NCI-H1105 treated with DMSO at 0.1 percent for 48 hours (cell line): ENCODE data around the gene FIG4.
"Not testable (repeated sequence)": the region's sequence is repeated elsewhere in the genome, so short reads cannot be mapped to it uniquely, and the experiment has no call there.

Source experiments
- DNase-seq: peaks from one replicate; lab custom pipeline; 2025; lab: John Stamatoyannopoulos, UW

FIG4 gene

GRCh38 chr6:109760208-109760607 is 69.1 kb downstream of the FIG4 start:
- DNase-seq, result no peak

DNA sequence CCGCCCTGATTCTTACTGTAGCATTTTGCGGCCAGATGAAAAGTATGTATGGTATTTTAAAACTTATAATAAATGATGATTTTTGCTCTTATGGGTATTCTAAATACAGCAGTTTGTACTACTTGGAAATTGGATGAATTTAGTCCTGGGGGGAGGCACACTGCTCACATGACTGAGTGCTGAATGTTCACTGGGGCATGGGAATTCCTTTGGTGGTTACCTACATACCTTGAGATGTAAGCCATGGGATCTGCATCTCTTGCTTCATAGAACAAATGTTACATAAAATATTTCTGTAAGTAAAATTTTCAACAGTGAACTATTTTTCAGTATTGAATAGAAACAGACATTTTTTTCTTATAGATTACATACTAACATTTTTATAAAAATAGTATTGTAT is 71.1 kb downstream of the FIG4 start:
- no peak for DNase-seq

- no peak for DNase-seq
Observed at GRCh38 chr6:109762769-109763441, 71.8 kb downstream of the FIG4 start.

DNA sequence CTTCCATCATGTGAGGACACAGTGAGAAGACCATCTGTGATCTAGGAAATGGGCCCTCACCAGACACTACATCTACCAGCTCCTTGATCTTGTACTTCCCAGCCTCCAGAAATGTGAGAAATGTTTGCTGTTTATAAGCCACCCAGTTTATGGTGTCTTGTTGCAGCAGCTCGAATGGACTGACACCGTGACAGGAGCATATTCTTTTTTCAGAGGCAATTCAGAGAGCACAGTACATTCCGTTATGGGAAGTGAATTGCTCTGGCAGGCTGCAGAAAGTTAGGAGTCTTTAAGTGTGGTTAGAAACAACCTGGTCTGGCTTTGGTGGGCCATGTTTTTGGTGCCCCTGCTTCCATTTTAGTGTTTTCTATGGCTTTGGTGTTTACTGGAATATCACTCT is 75.1 kb downstream of the FIG4 start:
- DNase-seq, result no peak

DNA sequence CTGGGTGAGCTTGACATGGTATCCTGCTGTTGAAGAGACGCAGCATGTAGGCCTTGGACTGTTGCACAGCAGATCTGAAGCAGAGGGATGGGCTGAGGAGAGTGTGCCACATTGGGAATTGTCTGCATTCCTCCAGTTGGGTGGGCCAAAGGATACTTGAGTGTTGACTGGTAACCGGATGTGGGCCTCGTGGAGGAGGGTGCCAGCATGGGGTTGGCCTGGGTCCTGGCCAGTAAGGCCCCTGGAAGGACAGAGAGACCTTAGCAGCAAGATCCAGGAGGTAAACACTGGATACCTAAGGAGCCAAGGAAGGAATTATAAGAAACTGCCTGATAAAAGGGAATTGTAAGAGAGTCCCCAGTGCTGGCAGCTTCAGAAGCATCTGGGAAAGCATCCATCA is 76.9 kb downstream of the FIG4 start:
- no peak for DNase-seq

DNA sequence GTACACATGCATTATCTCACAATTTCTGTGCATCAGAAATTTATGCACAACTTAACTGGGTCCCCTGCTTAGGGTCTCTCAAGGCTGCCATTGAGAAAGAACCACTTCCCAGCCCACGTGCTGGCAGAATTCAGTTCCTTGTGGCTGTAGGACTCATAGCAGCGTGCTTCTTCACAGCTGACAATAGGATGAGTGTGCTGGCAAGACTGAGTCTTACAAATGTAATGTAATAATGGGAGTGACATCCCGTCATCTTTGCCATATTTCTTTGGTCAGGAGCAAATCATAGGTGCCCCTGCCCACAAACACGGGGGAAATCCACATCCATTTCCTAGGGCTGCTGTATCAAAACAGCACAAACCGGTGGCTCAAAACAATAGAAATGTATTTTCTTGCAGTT is 77.4 kb downstream of the FIG4 start:
- no peak for DNase-seq

DNA sequence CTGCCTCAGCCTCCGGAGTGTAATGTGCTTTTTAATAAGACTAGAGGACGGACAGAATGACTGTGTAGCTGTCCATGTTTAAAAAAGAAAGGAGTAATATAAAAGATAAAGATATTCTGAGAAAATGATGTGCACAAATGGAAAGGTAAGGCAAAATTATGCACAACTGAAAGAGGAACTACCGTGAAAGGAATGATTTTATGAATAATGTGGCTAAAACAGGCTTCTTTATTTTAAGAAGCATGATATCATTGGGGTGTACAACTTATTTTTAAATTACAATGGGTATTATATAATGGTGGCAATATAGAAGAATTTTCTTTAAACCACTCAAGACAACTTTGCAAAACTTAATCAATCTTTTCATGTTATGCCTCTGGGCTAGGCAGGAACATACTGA is 78.1 kb downstream of the FIG4 start:
- no peak for DNase-seq

GRCh38 chr6:109770047-109770446 is 79.0 kb downstream of the FIG4 start:
- DNase-seq, result no peak

- DNase-seq, result no peak
Observed at GRCh38 chr6:109770779-109771178, 79.7 kb downstream of the FIG4 start.

DNA sequence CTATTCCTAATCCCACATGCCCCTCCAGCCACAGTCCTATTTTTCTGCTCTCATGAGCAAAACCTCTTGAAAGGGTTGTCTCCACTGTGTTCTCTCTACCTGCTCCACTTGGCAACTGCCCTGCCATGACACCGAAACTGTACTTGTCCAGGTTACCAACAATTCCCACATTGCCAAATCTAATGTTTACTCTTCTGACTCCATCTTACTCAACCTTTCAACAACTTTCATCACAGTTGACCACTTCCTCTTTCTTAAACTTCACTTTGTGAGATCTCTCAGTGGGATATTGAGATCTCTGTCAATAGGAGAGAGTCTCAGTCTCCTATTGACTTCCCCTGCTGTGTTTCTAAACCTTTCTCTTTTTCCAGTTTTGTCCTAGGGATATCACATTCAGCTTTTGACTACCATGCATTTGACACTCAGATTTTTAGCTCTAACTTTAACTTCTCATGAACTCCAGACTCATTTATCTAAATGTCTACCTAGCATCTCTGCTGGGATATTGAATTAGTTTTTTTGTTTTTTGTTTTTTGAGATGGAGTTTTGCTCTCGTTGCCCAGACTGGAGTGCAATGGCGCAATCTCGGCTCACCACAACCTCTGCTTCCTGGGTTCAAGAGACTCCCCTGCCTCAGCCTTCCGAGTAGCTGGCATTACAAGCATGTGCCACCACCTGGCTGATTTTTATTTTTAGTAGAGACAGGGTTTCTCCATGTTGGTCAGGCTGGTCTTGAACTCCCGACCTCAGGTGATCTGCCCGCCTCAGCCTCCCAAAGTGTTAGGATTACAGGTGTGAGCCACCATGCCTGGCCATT is 81.1 kb downstream of the FIG4 start:
- not testable (repeated sequence) for DNase-seq

DNA sequence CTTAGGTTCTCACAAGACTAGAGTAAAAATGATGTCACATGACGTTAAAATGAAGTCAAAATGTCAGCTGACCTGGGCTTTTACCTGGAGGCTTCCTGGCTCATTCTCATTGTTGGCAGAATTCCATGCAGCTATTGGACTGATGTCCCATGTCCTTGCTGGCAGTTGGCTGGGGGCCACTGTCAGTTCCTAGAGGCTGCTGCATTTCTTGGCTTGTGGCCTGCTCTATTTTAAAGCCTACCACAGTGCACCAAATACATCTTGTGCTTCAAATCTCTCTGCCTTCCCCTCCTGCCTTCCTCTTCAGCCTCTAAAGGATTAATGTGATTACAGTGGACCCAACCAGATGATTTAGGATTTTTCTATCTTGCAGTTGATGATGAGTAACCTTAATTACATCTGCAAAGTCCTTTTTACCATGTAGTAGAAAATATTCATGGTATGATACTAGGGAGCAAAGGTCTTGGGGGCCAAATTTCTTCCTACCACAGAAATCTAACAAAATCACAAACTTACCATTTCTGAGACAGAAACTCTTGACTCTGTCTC is 81.9 kb downstream of the FIG4 start:
- peak; percentile 89 for DNase-seq

DNA sequence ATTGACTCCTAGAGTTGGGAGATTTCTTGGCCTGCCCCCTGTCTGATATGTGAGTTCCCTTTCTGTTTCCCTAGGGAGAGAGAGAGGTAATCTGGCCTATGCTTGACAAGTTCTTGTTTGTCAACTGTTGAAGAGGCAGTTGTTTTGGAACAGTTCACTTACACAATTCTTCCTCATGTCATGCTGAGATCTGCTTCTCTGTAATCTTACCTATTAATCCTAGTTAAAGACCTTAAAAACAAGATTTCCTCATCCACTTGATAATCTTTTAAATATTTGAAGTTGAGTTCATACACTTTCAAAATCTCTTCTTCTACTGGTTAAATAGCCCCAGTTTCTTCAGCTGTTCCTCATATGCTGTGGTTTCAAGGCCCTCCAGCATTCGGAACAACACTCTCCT is 89.9 kb downstream of the FIG4 start:
- no peak for DNase-seq

GRCh38 chr6:109782491-109782999 is 91.4 kb downstream of the FIG4 start:
- no peak for DNase-seq

- DNase-seq, result no peak
Observed at GRCh38 chr6:109783250-109783986, 92.3 kb downstream of the FIG4 start.

DNA sequence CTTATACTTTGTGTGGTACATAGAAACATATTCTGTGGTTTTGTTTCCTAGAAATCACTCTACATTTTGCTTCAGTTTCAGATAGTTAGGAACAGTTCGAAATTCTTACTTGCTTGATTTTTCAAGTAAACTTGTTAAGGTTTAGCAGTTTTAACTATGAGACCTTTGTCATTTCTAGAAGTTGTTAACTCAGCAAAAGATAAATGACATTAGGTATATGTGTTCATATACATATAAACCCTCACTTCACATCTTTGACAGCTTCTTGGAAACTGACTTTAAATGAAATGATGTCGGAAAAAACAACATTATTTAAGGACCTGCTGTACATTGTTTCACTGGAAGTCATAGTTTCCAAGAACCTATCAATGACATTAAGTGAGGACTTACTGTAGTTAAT is 96.2 kb downstream of the FIG4 start:
- DNase-seq, result no peak

- no peak for DNase-seq
Observed at GRCh38 chr6:109788687-109789086, 97.6 kb downstream of the FIG4 start.

GRCh38 chr6:109790131-109790530 is 99.0 kb downstream of the FIG4 start:
- DNase-seq, result no peak

- DNase-seq, result no peak
Observed at GRCh38 chr6:109791301-109791700, 100.2 kb downstream of the FIG4 start.

DNA sequence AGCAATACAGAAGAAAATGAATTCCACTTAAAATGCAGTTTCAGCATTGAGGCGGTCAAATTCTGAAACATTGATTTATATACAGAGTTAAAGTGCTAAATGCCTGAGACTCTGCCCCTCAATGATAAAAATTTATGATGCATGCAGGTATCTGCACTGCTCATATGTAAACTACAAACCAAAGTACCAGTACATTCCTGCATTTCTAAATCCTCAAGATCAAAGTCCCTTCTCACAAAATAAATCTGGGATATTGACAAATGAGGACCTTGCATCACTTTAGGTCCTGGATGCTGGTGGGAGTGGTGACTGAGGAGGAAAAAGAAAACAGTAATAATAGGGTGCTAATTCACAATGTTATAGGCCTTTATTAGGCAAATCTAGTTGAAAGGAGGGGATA is 101.9 kb downstream of the FIG4 start:
- DNase-seq, result no peak

- DNase-seq, result peak; percentile 86
Observed at GRCh38 chr6:109793792-109794191, 102.7 kb downstream of the FIG4 start.

- peak; percentile 69 for DNase-seq
Observed at GRCh38 chr6:109794201-109794923, 103.3 kb downstream of the FIG4 start.
